ENCODE data around the gene IMPDH1.

- TF ChIP-seq POLR2A (IDR thresholded peaks at IDR 0.05) (no peak), CTCF (IDR thresholded peaks at IDR 0.05) (no peak), EP300 (IDR thresholded peaks at IDR 0.05) (no peak), POLR2AphosphoS5 (IDR thresholded peaks at IDR 0.05) (no peak)
These were observed 59.0 kb downstream of the IMPDH1 start for GRCh38 chr7:128350708-128351295.

All from sigmoid colon (tissue), 4 donors.